Mesenchymal stem cell (in vitro differentiated cells and primary cell): ENCODE data around the gene SSBP4.

ENCODE experiments used
- DNase-seq: peaks from one replicate; pipeline ENCODE4 v3.0.0-alpha.2; 2013
- H2AFZ ChIP-seq: one replicate; pipeline ENCODE4 v1.6.1; 2013; ENCODE audit warnings: low read depth, mild to moderate bottlenecking, control low read depth, inconsistent platforms, low read length, moderate library complexity
- H2AK5ac ChIP-seq: 2 replicates; pipeline ENCODE4 v1.6.1; 2013; ENCODE audit warnings: low read length, moderate library complexity, mild to moderate bottlenecking, inconsistent platforms; ENCODE audit not compliant: severe bottlenecking
- H2BK120ac ChIP-seq: one replicate; pipeline ENCODE4 v1.6.1; 2013; ENCODE audit warnings: low read depth, mild to moderate bottlenecking, inconsistent platforms, low read length, moderate library complexity
- H2BK12ac ChIP-seq, 2 experiments: one replicate each; pipeline ENCODE4 v1.6.1; 2013; ENCODE audit warnings: inconsistent platforms in 2 of 2, low read length in 2 of 2, mild to moderate bottlenecking in 2 of 2, moderate library complexity in 2 of 2, control low read depth in 1 of 2
- H2BK15ac ChIP-seq: one replicate; pipeline ENCODE4 v1.6.1; 2013; ENCODE audit warnings: mild to moderate bottlenecking, low read depth, inconsistent platforms; ENCODE audit not compliant: poor library complexity, severe bottlenecking
- H2BK5ac ChIP-seq: 2 replicates; pipeline ENCODE4 v1.6.1; 2013; ENCODE audit warnings: low read depth, mild to moderate bottlenecking, low read length, control low read depth, inconsistent platforms; ENCODE audit not compliant: poor library complexity, severe bottlenecking
- H3K14ac ChIP-seq, 2 experiments: one replicate each; pipeline ENCODE4 v1.6.1; 2013; ENCODE audit warnings: inconsistent platforms in 2 of 2, low read length in 2 of 2, control low read depth in 1 of 2, mild to moderate bottlenecking in 1 of 2, moderate library complexity in 1 of 2
- H3K18ac ChIP-seq, 2 experiments: one replicate each; pipeline ENCODE4 v1.6.1; 2013; ENCODE audit warnings: inconsistent platforms in 2 of 2, low read length in 2 of 2, control low read depth in 1 of 2, low read depth in 1 of 2, mild to moderate bottlenecking in 1 of 2
- H3K23ac ChIP-seq, 2 experiments: one replicate each; pipeline ENCODE4 v1.6.1; 2013; ENCODE audit warnings: inconsistent platforms in 2 of 2, low read length in 2 of 2, mild to moderate bottlenecking in 2 of 2, moderate library complexity in 2 of 2, control low read depth in 1 of 2
- H3K27ac ChIP-seq: 2 replicates; pipeline ENCODE4 v1.5.1; 2013; ENCODE audit warnings: mild to moderate bottlenecking, moderate library complexity, low read length, control low read depth, inconsistent platforms; ENCODE audit not compliant: poor library complexity, severe bottlenecking
- H3K27me3 ChIP-seq, 2 experiments: 2 replicates each; pipeline versions ENCODE4 v1.6.1 to v1.7.0; 2013; ENCODE audit warnings: low read length in 2 of 2, mild to moderate bottlenecking in 2 of 2, moderate library complexity in 2 of 2, control low read depth in 1 of 2, inconsistent platforms in 1 of 2; ENCODE audit not compliant: control insufficient read depth in 1 of 2, insufficient read depth in 1 of 2
- H3K36me3 ChIP-seq, 2 experiments: 2 replicates each; pipeline versions ENCODE4 v1.6.1 to v1.7.0; 2013; ENCODE audit warnings: low read length in 2 of 2, control low read depth in 1 of 2, inconsistent platforms in 1 of 2, low read depth in 1 of 2, mild to moderate bottlenecking in 1 of 2; ENCODE audit not compliant: insufficient read depth in 2 of 2, control insufficient read depth in 1 of 2
- H3K4ac ChIP-seq, 2 experiments: one replicate each; pipeline ENCODE4 v1.6.1; 2013; ENCODE audit warnings: inconsistent platforms in 2 of 2, low read length in 2 of 2, mild to moderate bottlenecking in 2 of 2, moderate library complexity in 2 of 2, control low read depth in 1 of 2, low read depth in 1 of 2
- H3K4me1 ChIP-seq: 2 replicates; pipeline ENCODE4 v1.6.1; 2013; ENCODE audit warnings: low read depth, low read length, control low read depth; ENCODE audit not compliant: control insufficient read depth, insufficient read depth
- H3K4me2 ChIP-seq: 2 replicates; pipeline ENCODE4 v1.6.1; 2013; ENCODE audit warnings: low read length, mild to moderate bottlenecking, inconsistent platforms; ENCODE audit not compliant: poor library complexity, severe bottlenecking
- H3K4me3 ChIP-seq, 2 experiments: 2 replicates each; pipeline versions ENCODE4 v1.5.1 to v1.7.0; 2013; ENCODE audit warnings: low read length in 2 of 2, mild to moderate bottlenecking in 2 of 2, control low read depth in 1 of 2, low read depth in 1 of 2; ENCODE audit not compliant: insufficient read depth in 1 of 2
- H3K79me1 ChIP-seq: replicated peaks from 2 replicates; pipeline ENCODE4 v1.6.1; 2013; ENCODE audit warnings: mild to moderate bottlenecking, control low read depth, low read length, inconsistent platforms; ENCODE audit not compliant: poor library complexity, severe bottlenecking
- H3K9ac ChIP-seq: 2 replicates; pipeline ENCODE4 v1.7.0; 2013; ENCODE audit warnings: mild to moderate bottlenecking, low read length, moderate library complexity
- H3K9me3 ChIP-seq: 2 replicates; pipeline ENCODE4 v1.7.0; 2013; ENCODE audit warnings: mild to moderate bottlenecking, low read length; ENCODE audit not compliant: control insufficient read depth
- H4K8ac ChIP-seq: one replicate; pipeline ENCODE4 v1.6.1; 2013; ENCODE audit warnings: inconsistent platforms, mild to moderate bottlenecking, low read length, moderate library complexity
- H4K91ac ChIP-seq: one replicate; pipeline ENCODE4 v1.6.1; 2013; ENCODE audit warnings: mild to moderate bottlenecking, low read length, inconsistent platforms
- WGBS: methylation state at CpG from one replicate; pipeline ENCODE4 v1.1.7; 2013; ENCODE audit warnings: mixed read lengths; 5-methylcytosine and 5-hydroxymethylcytosine counted together

Gene SSBP4

DNA sequence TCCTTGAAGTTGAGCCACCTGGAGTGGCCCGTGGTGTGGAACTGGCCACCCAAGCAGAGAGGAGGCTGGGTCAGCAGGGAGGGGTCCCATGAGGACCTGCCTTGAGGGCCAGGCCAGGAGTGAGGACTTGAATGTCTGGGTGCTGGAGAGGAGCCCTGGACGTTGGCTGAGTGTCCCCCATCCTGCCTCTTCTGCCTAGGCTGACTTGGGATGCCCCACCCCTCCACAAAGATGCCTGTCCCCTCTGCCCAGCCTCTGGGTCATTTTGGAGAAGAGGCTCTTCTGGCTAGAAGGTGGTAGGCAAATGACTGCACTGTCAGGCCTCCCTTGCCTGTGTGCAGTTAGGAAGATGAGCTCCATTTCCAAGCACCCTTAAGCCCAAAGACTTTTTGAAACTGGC is 1.7 kb downstream of the SSBP4 start:
- Histone ChIP-seq H3K4ac (peak overlapping the region in 1 of 2 experiments; percentile 2), H3K79me1 (peaks cover 2% of the 10 kb centered on the region), H3K27me3 (no peaks in the 10 kb centered on the region), H3K36me3 (peaks cover 0 to 13% of the 10 kb centered on the region in 2 experiments), H3K18ac (no peak overlapping the region), H3K4me1 (peaks cover 68% of the 10 kb centered on the region), H2BK12ac (peak overlapping the region in 1 of 2 experiments; percentile 40), H2BK15ac (peak overlapping the region; percentile 70), H3K23ac (peak overlapping the region in 1 of 2 experiments; percentile 47), H3K4me2 (peak overlapping the region; percentile 33), H2BK5ac (no peak overlapping the region), H4K91ac (no peak overlapping the region), H2AFZ (no peak overlapping the region), H3K4me3 (peak overlapping the region; percentile 11 to 88), H2AK5ac (no peak overlapping the region), H3K9me3 (no peaks in the 10 kb centered on the region), H4K8ac (peak overlapping the region; percentile 51), H2BK120ac (no peak overlapping the region), H3K14ac (peak overlapping the region in 1 of 2 experiments; percentile 91), H3K27ac (no peak overlapping the region), H3K9ac (peak overlapping the region; percentile 95)
- no peak for DNase-seq
- WGBS, result 73% methylated on average over 1 of the region's 2 CpGs

DNA sequence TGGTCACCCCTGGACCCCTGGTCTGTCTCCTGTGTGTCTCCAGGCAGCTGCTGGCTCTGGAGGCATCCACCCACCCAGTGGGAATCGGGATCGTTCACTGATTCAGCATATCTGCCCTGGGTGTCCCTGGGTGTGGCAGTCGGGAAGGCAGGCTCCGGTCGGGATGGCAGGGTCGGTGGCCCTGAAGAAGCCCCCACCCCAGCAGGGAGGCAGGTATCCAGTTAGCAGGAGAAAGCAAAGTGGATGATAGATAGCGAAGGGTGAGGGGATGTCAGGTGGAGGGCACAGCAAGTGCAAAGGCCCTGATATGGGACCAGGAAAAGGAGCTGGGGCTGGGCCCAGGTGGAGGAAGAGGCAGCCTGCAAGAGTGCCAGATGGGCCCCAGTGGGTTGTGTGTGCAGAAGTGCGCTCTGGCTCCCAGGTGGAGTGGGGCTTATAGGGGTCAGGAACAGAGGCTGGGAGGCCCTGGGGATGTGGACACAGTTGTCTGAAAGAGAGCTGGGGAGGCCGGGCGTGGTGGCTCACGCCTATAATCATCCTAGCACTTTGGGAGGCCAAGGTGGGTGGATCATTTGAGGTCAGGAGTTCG is 2.3 kb downstream of the SSBP4 start:
- Histone ChIP-seq H2AFZ (no peak overlapping the region), H3K27me3 (no peaks in the 10 kb centered on the region), H3K4me2 (peak overlapping the region; percentile 24), H3K9ac (peak overlapping the region; percentile 95), H2BK5ac (no peak overlapping the region), H4K8ac (no peak overlapping the region), H3K27ac (no peak overlapping the region), H3K4me1 (peaks cover 70% of the 10 kb centered on the region), H3K23ac (no peak overlapping the region), H3K4me3 (peak overlapping the region in 1 of 2 experiments; percentile 88), H4K91ac (no peak overlapping the region), H3K9me3 (no peaks in the 10 kb centered on the region), H2BK120ac (no peak overlapping the region), H3K36me3 (peaks cover 0 to 13% of the 10 kb centered on the region in 2 experiments), H2BK12ac (no peak overlapping the region), H2AK5ac (no peak overlapping the region), H3K14ac (no peak overlapping the region), H2BK15ac (no peak overlapping the region), H3K18ac (no peak overlapping the region), H3K4ac (no peak overlapping the region), H3K79me1 (peaks cover 2% of the 10 kb centered on the region)
- no peak for DNase-seq
- 82% methylated on average over 8 of the region's 12 CpGs for WGBS

DNA sequence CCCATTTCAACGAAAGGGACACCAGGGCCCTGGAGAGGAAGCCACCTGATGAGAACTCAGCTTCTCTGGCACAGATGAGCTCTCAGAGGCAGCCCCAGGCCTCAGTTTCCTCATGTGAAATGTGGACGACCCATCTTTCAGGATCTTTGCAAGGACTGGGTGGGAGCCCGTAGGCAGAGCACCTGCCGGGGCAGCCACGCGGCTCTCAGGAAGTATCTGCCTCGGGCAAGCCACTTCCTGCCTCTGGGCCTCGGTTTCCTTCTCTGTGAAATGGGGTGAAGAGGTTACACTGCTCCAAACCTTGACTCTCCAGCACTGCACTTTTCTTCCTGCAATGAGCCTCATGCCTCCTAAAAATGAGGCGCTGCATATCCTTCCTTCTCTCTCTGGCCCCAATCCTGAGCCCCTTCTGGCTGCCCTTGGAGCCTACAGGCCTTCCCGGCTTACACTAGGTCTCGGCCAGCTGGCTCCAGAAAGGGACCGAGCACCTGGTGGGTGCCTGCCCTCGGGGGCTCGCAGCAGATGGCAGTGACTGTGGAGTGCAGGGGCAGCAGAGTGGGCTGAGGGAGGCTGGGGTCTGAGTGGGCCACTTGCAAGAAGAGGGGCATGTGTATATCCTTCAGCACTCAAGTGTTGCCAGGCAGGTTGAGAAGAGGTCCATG is 3.5 kb downstream of the SSBP4 start:
- Histone ChIP-seq H4K91ac (no peak overlapping the region), H2BK15ac (no peak overlapping the region), H4K8ac (no peak overlapping the region), H3K27me3 (no peaks in the 10 kb centered on the region), H2AFZ (no peak overlapping the region), H3K4me3 (no peak overlapping the region), H3K9me3 (no peaks in the 10 kb centered on the region), H3K4ac (peak overlapping the region in 1 of 2 experiments; percentile 21), H3K9ac (no peak overlapping the region), H3K79me1 (peaks cover 2% of the 10 kb centered on the region), H3K36me3 (peaks cover 0 to 25% of the 10 kb centered on the region in 2 experiments), H2BK12ac (no peak overlapping the region), H3K4me2 (no peak overlapping the region), H3K14ac (no peak overlapping the region), H3K23ac (no peak overlapping the region), H3K27ac (no peak overlapping the region), H3K4me1 (peaks cover 71% of the 10 kb centered on the region), H2BK120ac (no peak overlapping the region), H2AK5ac (no peak overlapping the region), H2BK5ac (no peak overlapping the region), H3K18ac (no peak overlapping the region)
- WGBS, result 95% methylated on average over 14 of the region's 14 CpGs
- DNase-seq, result no peak

DNA sequence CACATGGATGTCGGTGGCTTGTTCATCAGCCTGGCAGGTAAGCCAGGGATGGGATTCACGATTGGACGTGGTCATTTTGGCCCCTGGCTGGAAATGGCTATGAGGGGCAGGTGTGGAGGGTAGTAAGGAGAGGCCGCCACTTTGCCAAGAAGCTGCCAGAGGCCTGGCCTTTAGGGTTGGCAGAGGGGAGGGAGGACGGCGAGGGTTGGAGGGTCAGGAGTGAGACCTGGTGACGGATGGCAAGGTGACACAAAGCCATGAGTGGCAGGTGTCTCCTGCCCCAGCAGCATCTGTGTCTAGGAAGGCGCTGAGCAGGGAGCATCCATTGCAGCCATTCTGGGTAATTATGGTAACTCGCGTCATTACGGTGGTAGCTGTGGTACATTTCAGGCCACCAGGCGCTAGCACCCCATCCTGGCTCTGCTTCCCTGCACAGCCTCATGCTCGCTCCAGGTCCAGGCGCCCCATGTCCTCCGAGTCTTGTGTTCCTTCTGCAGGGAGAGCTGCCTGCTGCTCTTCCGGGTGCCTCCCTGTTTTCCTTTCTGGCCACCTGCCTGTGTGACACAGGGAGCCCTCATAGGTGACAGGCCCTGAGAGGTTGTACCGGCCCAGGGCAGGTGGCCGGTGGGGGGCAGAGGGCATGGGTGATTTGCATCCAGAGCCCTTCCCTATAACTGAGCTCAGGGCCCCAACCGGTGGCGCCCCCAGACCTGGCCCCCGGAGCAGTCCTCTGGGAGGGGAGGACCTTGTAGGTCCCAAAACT is 4.2 kb downstream of the SSBP4 start:
- no peak overlapping the region for H2BK12ac ChIP-seq
- no peak overlapping the region for H3K4ac ChIP-seq
- H4K91ac ChIP-seq, result no peak overlapping the region
- WGBS, result 95% methylated on average over 21 of the region's 21 CpGs
- peaks cover 0 to 33% of the 10 kb centered on the region in 2 experiments for H3K36me3 ChIP-seq
- H3K27ac ChIP-seq, result no peak overlapping the region
- H2AFZ ChIP-seq, result no peak overlapping the region
- no peak overlapping the region for H3K4me3 ChIP-seq
- H3K27me3 ChIP-seq, result no peaks in the 10 kb centered on the region
- no peaks in the 10 kb centered on the region for H3K9me3 ChIP-seq
- H3K18ac ChIP-seq, result no peak overlapping the region
- no peak overlapping the region for H3K23ac ChIP-seq
- H2BK5ac ChIP-seq, result no peak overlapping the region
- no peak overlapping the region for H3K9ac ChIP-seq
- H3K4me2 ChIP-seq, result no peak overlapping the region
- H3K79me1 ChIP-seq, result peaks cover 2% of the 10 kb centered on the region
- H2BK120ac ChIP-seq, result no peak overlapping the region
- H4K8ac ChIP-seq, result peak overlapping the region; percentile 52
- peaks cover 68% of the 10 kb centered on the region for H3K4me1 ChIP-seq
- no peak overlapping the region for H3K14ac ChIP-seq
- H2BK15ac ChIP-seq, result no peak overlapping the region
- DNase-seq, result no peak
- no peak overlapping the region for H2AK5ac ChIP-seq
